Cardiac fibroblast (primary cell): ENCODE data around the gene EIF4G3.
"Not testable (repeated sequence)": the region's sequence is repeated elsewhere in the genome, so short reads cannot be mapped to it uniquely, and the experiment has no call there.

Experiments used
- DNase-seq, 2 donors: peaks; one replicate each; pipeline versions ENCODE4 v3.0.0 to v3.0.0-alpha.2; 2010; ENCODE audit warnings: low read depth in 2 of 2
- H3K4me3 ChIP-seq, 2 donors: replicated peaks in 1 of 2; 1 replicate in 1 of 2; 2 replicates in 1 of 2; pipeline ENCODE4 v1.5.1; 2011; ENCODE audit warnings: low read depth in 2 of 2, low read length in 2 of 2, mild to moderate bottlenecking in 2 of 2, moderate library complexity in 1 of 2
- TF ChIP-seq, protein P1 (sequence below): IDR thresholded peaks from one replicate; pipeline ENCODE4 v1.5.1; 2011; ENCODE audit warnings: low read depth, mild to moderate bottlenecking, low read length, inconsistent platforms

Gene EIF4G3

DNA sequence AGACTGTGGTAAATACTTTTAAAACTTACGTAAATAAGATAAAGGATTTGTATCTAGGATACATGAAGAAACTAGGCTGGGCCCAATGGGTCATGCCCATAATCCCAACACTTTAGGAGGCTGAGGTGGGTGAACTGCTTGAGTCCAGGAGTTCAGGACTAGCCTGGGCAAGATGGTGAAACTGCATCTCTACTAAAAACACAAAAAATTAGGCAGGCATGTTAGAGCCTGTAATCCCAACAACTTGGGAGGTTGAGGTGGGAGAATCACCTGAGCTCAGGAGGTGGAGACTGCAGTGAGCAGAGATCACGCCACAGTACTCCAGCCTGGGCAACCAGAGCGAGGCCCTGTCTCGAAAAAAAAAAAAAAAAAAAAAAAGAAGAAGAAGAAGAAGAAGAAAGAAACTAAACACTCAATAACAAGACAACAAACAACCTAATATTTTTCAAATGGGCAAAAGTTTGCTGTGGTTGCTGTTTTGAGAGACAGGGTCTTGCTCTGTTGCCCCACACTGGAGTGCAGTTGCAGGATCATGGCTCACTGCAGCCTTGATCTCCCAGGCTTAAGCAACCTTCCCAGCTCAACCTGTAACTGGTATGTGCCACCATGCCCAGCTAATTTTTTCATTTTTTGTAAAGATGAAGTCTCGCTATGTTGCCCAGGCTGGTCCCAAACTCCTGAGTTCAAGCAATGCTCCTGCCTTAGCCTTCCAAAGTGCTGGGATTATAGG is 78.3 kb downstream of the EIF4G3 start:
- TF ChIP-seq, protein P1, sequence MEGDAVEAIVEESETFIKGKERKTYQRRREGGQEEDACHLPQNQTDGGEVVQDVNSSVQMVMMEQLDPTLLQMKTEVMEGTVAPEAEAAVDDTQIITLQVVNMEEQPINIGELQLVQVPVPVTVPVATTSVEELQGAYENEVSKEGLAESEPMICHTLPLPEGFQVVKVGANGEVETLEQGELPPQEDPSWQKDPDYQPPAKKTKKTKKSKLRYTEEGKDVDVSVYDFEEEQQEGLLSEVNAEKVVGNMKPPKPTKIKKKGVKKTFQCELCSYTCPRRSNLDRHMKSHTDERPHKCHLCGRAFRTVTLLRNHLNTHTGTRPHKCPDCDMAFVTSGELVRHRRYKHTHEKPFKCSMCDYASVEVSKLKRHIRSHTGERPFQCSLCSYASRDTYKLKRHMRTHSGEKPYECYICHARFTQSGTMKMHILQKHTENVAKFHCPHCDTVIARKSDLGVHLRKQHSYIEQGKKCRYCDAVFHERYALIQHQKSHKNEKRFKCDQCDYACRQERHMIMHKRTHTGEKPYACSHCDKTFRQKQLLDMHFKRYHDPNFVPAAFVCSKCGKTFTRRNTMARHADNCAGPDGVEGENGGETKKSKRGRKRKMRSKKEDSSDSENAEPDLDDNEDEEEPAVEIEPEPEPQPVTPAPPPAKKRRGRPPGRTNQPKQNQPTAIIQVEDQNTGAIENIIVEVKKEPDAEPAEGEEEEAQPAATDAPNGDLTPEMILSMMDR = no peak
- H3K4me3 ChIP-seq = no peak overlapping the region
- no peak for DNase-seq

DNA sequence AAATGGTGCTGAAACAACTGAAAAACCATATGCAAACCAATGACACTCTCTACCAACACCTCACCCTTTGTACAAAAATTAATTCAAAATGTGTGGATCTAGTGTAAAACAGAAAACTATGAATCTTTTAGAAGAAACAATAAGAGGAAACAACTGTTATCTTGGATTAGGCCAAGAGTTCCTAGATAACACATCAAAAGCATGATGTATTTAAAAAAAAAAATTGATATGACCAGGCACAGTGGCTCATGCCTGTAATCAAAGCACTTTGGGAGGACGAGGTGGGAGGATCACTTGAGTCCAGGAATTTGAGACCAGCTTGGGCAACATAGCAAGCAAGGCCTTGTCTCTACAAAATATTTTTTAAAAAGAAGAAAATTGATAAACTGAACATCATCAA is 79.0 kb downstream of the EIF4G3 start:
- no peak for DNase-seq

DNA sequence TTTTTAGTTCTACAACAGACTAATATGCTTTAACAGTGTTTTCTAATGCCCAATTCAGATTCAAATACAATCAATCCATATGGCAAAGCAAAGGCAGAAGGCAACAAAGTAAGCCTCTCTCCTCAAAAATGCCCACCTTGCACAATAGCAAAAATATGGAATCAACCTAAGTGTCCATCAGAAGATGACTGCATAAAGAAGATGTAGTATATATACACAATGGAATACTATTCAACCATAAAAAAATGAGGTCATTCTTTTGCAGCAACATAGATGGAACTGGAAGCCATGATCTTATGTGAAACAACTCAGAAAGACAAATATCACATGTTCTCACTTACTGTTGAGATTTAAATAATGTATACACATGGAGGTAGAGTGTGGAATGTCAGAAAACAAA is 80.7 kb downstream of the EIF4G3 start:
- TF ChIP-seq, protein P1 = no peak

More for the DNA sequence above, 79.0 kb downstream of the EIF4G3 start:
- H3K4me3 ChIP-seq = no peak overlapping the region
- TF ChIP-seq, protein P1 = no peak

DNA sequence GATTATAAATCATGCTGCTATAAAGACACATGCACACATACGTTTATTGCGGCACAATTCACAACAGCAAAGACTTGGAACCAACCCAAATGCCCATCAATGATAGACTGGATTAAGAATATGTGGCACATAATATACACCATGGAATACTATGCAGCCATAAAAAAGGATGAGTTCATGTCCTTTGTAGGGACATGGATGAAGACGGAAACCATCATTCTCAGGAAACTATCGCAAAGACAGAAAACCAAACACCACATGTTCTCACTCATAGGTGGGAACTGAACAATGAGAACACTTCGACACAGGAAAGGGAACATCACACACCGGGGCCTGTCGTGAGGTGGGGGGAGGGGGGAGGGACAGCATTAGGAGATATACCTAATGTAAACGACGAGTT is 82.4 kb downstream of the EIF4G3 start:
- not testable (repeated sequence) for DNase-seq, H3K4me3 ChIP-seq

More for the DNA sequence above, 80.7 kb downstream of the EIF4G3 start:
- no peak overlapping the region for H3K4me3 ChIP-seq
- no peak for DNase-seq

DNA sequence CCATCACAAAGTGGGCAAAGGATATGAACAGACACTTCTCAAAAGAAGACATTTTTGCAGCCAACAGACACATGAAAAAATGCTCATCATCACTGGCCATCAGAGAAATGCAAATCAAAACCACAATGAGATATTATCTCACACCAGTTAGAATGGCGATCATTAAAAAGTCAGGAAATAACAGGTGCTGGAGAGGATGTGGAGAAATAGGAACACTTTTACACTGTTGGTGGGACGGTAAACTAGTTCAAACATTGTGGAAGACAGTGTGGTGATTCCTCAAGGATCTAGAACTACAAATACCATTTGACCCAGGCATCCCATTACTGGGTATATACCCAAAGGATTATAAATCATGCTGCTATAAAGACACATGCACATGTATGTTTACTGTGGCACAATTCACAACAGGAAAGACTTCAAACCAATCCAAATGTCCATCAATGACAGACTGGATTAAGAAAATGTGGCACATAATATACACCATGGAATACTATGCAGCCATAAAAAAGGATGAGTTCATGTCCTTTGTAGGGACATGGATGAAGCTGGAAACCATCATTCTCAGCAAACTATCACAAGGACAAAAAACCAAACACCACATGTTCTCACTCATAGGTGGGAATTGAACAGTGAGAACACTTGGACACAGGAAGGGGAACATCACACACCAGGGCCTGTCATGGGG is 83.3 kb downstream of the EIF4G3 start:
- not testable (repeated sequence) for H3K4me3 ChIP-seq, DNase-seq

DNA sequence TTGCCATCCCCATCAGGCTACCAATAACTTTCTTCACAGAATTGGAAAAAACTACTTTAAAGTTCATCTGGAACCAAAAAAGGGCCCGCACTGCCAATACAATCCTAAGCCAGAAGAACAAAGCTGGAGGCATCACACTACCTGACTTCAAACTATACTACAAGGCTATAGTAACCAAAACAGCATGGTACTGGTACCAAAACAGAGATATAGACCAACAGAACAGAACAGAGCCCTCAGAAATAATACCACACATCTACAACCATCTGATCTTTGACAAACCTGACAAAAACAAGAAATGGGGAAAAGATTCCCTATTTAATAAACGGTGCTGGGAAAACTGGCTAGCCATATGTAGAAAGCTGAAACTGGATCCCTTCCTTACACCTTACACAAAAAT is 84.2 kb downstream of the EIF4G3 start:
- not testable (repeated sequence) for H3K4me3 ChIP-seq

DNA sequence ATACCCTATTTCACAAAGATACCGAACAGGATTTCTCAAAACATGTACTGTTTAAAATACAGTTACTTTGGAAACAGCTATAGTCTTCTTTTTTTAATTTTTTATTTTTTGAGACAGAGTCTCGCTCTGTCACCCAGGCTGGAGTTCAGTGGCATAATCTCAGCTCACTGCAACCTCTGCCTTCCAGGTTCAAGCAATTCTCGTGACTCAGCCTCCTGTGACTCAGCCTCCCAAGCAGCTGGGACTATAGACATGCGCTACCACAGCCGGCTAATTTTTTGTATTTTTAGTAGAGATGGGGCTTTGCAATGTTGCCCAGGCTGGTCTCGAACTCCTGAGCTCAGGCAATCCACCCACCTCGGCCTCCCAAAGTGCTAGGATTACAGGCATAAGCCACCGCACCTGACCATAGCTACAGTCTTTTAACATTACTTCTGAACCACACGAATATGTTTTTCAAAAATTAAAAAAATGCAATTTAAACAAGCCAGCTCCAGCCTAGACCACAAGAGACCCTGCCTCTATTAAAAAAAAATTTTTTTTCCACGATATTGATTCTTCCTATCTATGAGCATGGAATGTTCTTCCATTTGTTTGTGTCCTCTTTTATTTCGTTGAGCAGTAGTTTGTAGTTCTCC is 85.5 kb downstream of the EIF4G3 start:
- DNase-seq = peak; percentile 77 to 91
- peak overlapping the region in 1 of 2 donors; percentile 14 for H3K4me3 ChIP-seq

More for the DNA sequence above, 84.2 kb downstream of the EIF4G3 start:
- not testable (repeated sequence) for DNase-seq

DNA sequence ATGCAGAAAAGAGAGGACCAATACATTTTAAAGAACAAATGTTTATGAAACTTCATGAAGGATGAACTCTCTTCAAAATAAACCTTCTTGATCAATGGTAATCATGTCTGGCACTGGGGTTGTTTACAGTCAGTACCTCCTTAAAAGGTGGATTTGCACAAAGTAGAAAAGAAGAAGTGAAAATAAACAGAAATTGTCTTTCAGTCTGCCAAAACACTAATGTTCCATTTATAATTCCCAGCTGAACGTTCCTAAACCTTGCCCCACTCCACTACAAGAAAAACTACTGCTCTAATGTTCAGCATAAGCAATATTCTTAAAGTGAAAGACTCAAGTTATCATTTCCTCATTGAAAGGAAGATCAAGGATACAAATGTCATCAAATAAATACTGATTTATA is 86.2 kb downstream of the EIF4G3 start:
- TF ChIP-seq, protein P1 = no peak
- DNase-seq = peak in 1 of 2 donors; percentile 19
- H3K4me3 ChIP-seq = no peak overlapping the region
